BE2C (cell line): ENCODE data around the gene PDHX.
"Not testable (repeated sequence)": the region's sequence is repeated elsewhere in the genome, so short reads cannot be mapped to it uniquely, and the experiment has no call there.

Source experiments
- DNase-seq: peaks from one replicate; pipeline ENCODE4 v3.0.0-alpha.2; 2020
- H3K27me3 ChIP-seq: fragments of 250-450 bp; sonication (Bioruptor Pico); 2 replicates; pipeline ENCODE4 v1.5.1; 2020; ENCODE audit warnings: mild to moderate bottlenecking
- H3K36me3 ChIP-seq: fragments of 250-450 bp; sonication (Bioruptor Pico); 2 replicates; pipeline ENCODE4 v1.5.1; 2020; ENCODE audit warnings: mild to moderate bottlenecking
- H3K4me1 ChIP-seq: fragments of 250-450 bp; sonication (Bioruptor Pico); 2 replicates; pipeline ENCODE4 v1.5.1; 2020
- H3K4me3 ChIP-seq: 2 replicates; pipeline ENCODE4 v1.5.1; 2011; ENCODE audit warnings: low read depth, low read length
- H3K9me3 ChIP-seq: fragments of 250-450 bp; sonication (Bioruptor Pico); 2 replicates; pipeline ENCODE4 v1.5.1; 2020
- TF ChIP-seq, protein P1 (sequence below): IDR thresholded peaks from 2 replicates; pipeline ENCODE4 v1.5.1; 2012; ENCODE audit warnings: mild to moderate bottlenecking, low read depth, low read length

PDHX gene

DNA sequence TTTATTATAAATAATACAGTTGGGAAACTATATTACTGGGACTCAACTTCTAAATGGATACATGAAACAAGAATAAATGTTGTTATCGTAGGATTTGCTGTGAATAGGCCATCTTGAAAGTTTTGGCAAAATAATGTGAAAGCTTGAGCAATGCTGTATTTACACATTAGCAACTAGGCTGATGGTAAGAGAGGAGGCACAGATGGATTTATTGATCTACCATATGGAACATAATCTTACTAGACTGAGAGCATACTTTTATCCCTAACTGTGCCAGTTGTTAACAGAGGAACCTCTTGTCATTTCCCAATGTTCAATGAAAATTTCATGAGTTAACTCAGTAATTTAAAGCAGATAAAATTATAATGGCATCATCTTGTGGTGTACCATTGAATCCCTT, 23.0 kb upstream of the PDHX start:
- no peaks in the 10 kb centered on the region for H3K36me3 ChIP-seq
- no peaks in the 10 kb centered on the region for H3K4me1 ChIP-seq
- no peaks in the 10 kb centered on the region for H3K27me3 ChIP-seq
- TF ChIP-seq, protein P1, sequence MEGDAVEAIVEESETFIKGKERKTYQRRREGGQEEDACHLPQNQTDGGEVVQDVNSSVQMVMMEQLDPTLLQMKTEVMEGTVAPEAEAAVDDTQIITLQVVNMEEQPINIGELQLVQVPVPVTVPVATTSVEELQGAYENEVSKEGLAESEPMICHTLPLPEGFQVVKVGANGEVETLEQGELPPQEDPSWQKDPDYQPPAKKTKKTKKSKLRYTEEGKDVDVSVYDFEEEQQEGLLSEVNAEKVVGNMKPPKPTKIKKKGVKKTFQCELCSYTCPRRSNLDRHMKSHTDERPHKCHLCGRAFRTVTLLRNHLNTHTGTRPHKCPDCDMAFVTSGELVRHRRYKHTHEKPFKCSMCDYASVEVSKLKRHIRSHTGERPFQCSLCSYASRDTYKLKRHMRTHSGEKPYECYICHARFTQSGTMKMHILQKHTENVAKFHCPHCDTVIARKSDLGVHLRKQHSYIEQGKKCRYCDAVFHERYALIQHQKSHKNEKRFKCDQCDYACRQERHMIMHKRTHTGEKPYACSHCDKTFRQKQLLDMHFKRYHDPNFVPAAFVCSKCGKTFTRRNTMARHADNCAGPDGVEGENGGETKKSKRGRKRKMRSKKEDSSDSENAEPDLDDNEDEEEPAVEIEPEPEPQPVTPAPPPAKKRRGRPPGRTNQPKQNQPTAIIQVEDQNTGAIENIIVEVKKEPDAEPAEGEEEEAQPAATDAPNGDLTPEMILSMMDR, result no peak
- no peaks in the 10 kb centered on the region for H3K9me3 ChIP-seq
- no peak overlapping the region for H3K4me3 ChIP-seq
- no peak for DNase-seq

DNA sequence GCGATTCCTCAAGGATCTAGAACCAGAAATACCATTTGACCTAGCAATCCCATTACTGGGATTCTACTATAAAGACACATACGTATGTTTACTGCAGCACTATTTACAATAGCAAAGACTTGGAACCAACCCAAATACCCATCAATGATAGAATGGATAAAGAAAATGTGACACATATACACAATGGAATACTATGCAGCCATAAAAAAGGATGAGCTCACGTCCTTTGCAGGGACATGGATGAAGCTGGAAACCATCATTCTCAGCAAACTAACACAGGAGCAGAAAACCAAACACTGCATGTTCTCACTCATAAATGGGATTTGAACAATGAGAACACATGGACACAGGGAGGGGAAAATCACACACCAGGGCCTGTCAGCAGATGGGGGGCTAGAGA, 20.2 kb upstream of the PDHX start:
- DNase-seq, H3K36me3 ChIP-seq, H3K4me3 ChIP-seq, H3K27me3 ChIP-seq, H3K9me3 ChIP-seq, H3K4me1 ChIP-seq: not testable (repeated sequence)

DNA sequence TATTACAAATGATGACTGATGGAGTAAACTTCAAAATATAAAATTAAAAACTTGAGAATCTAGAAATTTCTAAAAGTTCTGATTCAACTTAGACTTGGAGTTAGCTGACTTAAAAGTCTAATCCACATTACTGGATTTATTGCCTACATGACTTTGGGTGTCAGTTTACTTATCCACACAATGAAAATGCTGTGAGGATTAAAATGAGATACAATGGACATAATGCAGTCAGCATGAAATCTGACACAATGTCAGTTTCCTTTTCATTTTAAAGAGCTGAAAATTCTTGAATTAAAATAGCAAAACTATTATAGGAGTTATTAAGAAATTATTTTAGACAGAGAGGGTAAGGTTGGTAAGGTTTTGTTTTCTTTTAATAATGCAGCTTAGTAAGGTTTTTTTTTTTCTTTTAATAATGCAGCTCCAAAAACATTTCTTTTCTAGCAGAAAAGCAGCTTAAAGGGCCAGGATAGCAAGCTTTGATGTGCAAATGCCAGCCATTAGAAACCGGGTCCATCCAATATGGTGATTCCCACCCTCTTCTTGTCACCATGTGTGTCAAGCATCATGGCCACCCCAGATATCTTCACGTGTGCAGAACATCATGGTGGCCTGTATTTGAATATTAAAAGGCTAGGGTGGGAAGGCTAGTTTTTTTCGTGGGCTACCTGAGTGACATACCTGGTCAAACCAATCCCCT, 19.1 kb upstream of the PDHX start:
- no peak overlapping the region for H3K4me3 ChIP-seq
- no peaks in the 10 kb centered on the region for H3K36me3 ChIP-seq
- TF ChIP-seq, protein P1, result no peak
- no peak for DNase-seq
- no peaks in the 10 kb centered on the region for H3K4me1 ChIP-seq
- H3K9me3 ChIP-seq, result no peaks in the 10 kb centered on the region; the same call in 1 of the 2 replicates
- H3K27me3 ChIP-seq, result no peaks in the 10 kb centered on the region

DNA sequence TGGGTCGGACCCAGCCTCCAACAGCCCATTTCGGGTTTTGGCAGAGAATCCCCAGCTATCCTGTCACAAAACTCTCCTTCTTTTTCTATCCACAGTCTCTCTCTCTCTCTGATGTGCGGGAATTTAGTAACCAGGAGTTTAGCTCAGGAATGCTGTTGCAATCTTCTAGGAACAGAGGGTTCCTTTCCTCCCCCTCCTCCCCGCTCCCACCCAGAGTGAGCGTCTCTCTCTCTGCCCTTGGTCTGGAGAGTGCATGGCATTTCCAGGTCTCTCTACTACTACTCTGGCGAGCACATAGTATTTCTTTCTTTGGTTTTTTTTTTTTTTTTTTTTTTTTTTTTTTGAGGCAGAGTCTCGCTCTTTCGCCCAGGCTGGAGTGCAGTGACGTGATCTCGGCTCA, 17.9 kb upstream of the PDHX start:
- no peak for DNase-seq
- Histone ChIP-seq H3K4me1 (no peaks in the 10 kb centered on the region), H3K9me3 (no peaks in the 10 kb centered on the region; the same call in 1 of the 2 replicates), H3K36me3 (no peaks in the 10 kb centered on the region), H3K27me3 (no peaks in the 10 kb centered on the region), H3K4me3 (no peak overlapping the region)
- TF ChIP-seq, protein P1, result no peak

DNA sequence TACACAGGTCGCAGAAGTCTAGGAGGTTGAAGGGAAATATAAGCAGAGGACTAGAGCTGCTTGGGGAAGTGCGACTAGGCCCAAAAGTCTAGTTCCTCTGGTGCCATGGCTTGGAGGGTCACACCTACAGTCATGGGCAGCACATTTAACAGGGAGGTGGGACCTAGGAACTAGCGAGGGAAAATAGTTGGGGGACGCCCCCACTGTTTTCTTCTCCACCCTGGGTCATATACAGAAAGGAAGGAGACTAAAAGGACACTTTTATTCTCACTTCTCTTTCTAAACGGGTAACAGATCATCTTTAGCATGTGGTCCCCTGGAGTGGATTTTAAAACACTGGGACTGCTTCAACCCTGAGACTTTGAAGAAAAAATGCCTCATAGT, 16.8 kb upstream of the PDHX start:
- no peaks in the 10 kb centered on the region for H3K36me3 ChIP-seq
- H3K9me3 ChIP-seq, result no peaks in the 10 kb centered on the region; the same call in 1 of the 2 replicates
- TF ChIP-seq, protein P1, result no peak
- no peaks in the 10 kb centered on the region for H3K27me3 ChIP-seq
- H3K4me1 ChIP-seq, result no peaks in the 10 kb centered on the region
- no peak overlapping the region for H3K4me3 ChIP-seq
- no peak for DNase-seq

DNA sequence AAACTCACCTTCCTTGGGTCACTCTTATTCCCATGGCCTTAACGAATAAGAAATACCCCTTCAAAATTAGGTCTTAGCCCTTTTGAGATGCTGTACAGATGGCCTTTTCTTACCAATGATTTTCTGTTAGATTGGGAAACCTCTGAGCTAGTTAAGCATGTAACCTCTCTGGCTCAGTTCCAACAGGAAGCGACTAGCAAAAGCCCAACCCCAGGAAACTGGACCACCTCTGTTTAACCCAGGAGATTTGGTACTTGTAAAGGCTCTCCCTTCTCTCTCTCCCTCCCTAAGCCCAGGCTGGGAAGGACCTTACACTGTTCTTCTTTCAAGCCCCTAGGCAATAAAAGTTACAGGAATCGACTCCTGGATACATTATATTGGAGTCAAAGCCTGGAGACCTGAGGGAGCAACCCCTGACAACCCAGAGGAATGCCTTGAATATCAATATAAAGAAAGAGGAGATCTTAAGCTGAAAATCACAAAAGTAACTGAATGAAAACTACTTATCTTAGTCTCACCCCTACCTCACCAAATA, 11.9 kb upstream of the PDHX start:
- Histone ChIP-seq H3K27me3 (no peaks in the 10 kb centered on the region), H3K4me3 (no peak overlapping the region), H3K36me3 (no peaks in the 10 kb centered on the region), H3K9me3 (no peaks in the 10 kb centered on the region; the same call in 1 of the 2 replicates), H3K4me1 (no peaks in the 10 kb centered on the region)
- no peak for DNase-seq
- TF ChIP-seq, protein P1, result no peak
